Measurements from ENCODE around the gene GLB1L3. TPM values are rescaled to one million over a fixed set of nuclear protein-coding genes. Genes with fewer than 3 reads are reported as not detected.

The GLB1L3 gene
- total RNA-seq, 2 experiments from 2014 or later: 11.8 to 13.2 TPM

- H3K36me3 Mint-ChIP-seq (ENCODE audit: low read depth): peaks cover 2% of the 10 kb centered on the region
- no peaks in the 10 kb centered on the region for H3K27me3 Mint-ChIP-seq (ENCODE audit: low read depth)
- CTCF ChIA-PET: interaction anchor here (1.0 kb wide), 1 partner anchor 112 kb away, joined by 3 read pairs; no protein-coding TSS in a partner anchor
- intact Hi-C loops (cut with micrococcal nuclease): no loop called here
- DNase-seq: no peak
- H3K9me3 Mint-ChIP-seq: no peaks in the 10 kb centered on the region
- H3K4me1 Mint-ChIP-seq (ENCODE audit: low read depth): peaks cover 9% of the 10 kb centered on the region
- H3K27ac Mint-ChIP-seq: peak overlapping the region; percentile 1
- no peak overlapping the region for H3K4me3 Mint-ChIP-seq
These were observed 9.3 kb upstream of the GLB1L3 start for GRCh38 chr11:134266841-134267251.

- Mint-ChIP-seq H3K9me3 (no peaks in the 10 kb centered on the region), H3K27me3 (ENCODE audit: low read depth) (no peaks in the 10 kb centered on the region), H3K36me3 (ENCODE audit: low read depth) (peaks cover 2% of the 10 kb centered on the region), H3K4me1 (ENCODE audit: low read depth) (peaks cover 12% of the 10 kb centered on the region), H3K4me3 (no peak overlapping the region), H3K27ac (no peak overlapping the region)
- intact Hi-C loops (cut with micrococcal nuclease): no loop called here
- CTCF ChIA-PET: interaction anchor here (1.0 kb wide), 1 partner anchor 111 kb away, joined by 3 read pairs; no protein-coding TSS in a partner anchor
- no peak for DNase-seq
These were observed 8.7 kb upstream of the GLB1L3 start for GRCh38 chr11:134267461-134267860.

DNA sequence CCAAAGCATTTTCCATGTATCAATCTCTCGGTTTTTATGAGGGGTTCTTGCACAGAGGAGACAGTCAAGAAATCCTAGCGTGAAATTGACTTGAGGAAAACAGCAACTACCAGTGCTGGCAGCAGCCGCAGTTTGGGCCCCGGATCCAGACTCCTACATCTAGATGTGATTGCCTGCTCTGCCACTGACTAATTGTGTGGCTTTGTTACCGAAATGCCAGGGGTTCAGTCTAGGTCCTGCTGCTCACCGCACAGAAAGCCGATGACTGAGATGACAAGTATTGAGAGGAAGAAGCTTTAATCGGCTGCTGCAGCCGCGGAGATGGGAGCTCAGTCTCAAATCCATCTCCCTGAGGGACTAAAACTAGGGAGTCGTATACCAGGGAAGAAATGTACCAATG lies 8.2 kb upstream of the GLB1L3 start:
- Mint-ChIP-seq H3K27ac (no peak overlapping the region), H3K4me1 (ENCODE audit: low read depth) (peaks cover 16% of the 10 kb centered on the region)

GRCh38 chr11:134270250-134270714 lies 5.9 kb upstream of the GLB1L3 start:
- intact Hi-C loops (cut with micrococcal nuclease): loop anchor here (5.0 kb wide), 1 partner anchor 323 kb away; no protein-coding TSS in a partner anchor
- no peaks in the 10 kb centered on the region for H3K27me3 Mint-ChIP-seq (ENCODE audit: low read depth)

More for the DNA sequence above, 8.2 kb upstream of the GLB1L3 start:
- Mint-ChIP-seq H3K9me3 (no peaks in the 10 kb centered on the region), H3K36me3 (ENCODE audit: low read depth) (no peaks in the 10 kb centered on the region), H3K4me3 (no peak overlapping the region), H3K27me3 (ENCODE audit: low read depth) (no peaks in the 10 kb centered on the region)
- CTCF ChIA-PET: no interaction called here
- intact Hi-C loops (cut with micrococcal nuclease): no loop called here
- DNase-seq: no peak

GRCh38 chr11:134271978-134272377 lies 4.2 kb upstream of the GLB1L3 start:
- Mint-ChIP-seq H3K36me3 (ENCODE audit: low read depth) (no peaks in the 10 kb centered on the region), H3K27me3 (ENCODE audit: low read depth) (no peaks in the 10 kb centered on the region), H3K27ac (no peak overlapping the region), H3K4me1 (ENCODE audit: low read depth) (peaks cover 35% of the 10 kb centered on the region), H3K9me3 (no peaks in the 10 kb centered on the region), H3K4me3 (no peak overlapping the region)
- no peak for DNase-seq
- intact Hi-C loops (cut with micrococcal nuclease): loop anchor here (5.0 kb wide), 1 partner anchor 325 kb away; no protein-coding TSS in a partner anchor
- CTCF ChIA-PET: interaction anchor here (7.3 kb wide), 1 partner anchor 9 kb away, joined by 61 read pairs; no protein-coding TSS in a partner anchor

More at GRCh38 chr11:134270250-134270714, 5.9 kb upstream of the GLB1L3 start:
- Mint-ChIP-seq H3K27ac (peak overlapping the region; percentile 1), H3K4me1 (ENCODE audit: low read depth) (peaks cover 34% of the 10 kb centered on the region), H3K4me3 (no peak overlapping the region), H3K9me3 (no peaks in the 10 kb centered on the region), H3K36me3 (ENCODE audit: low read depth) (no peaks in the 10 kb centered on the region)
- peak; percentile 32 for DNase-seq
- CTCF ChIA-PET: interaction anchor here (0.6 to 1.3 kb wide), 4 partner anchors 13 to 296 kb away, joined by 3 to 6 read pairs (median 3); no protein-coding TSS in a partner anchor

DNA sequence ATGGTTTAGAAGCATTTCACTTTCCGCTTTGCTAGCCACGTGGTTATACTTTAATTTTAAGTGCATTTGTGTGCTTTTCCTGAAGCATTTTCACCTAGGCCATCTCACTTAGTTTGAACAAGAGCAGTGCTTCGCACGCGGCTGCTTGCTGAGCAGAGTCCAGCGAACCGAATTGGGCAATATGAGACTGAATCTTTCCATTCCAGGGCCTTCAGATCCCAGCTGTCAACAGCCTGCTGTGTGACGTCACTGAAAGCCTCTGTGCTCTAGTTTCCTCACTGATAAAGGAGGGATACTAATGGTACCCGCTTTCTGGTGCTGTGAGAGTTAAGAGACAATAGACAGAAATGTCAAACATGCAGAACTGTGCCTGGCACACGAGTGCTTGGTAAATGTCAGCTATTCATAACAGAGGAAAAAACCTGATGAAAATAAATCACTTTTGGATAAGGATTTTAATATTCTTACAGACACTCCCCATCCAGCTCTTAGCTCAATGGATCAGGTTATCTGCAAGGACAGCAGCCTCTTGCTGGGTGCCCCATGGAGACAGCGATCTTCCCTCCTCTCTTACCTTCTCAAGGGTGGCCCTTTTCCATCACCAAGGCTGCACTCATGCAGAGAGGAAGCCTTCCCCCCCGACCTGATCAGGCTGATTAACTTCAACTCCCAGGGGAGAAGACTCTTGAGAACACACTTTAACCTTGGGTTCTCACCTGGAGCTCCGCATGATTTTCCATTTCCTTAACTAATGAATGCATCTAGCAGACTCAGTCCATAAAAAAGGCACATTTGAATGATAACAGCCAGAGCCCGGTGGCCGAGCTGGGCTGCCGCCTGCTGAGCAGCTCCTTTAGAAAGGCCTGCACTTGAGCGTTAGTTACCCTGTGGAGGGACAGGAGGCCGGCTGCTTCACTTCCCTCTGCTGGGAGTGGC lies 3.5 kb upstream of the GLB1L3 start:
- H3K4me1 Mint-ChIP-seq (ENCODE audit: low read depth): peaks cover 40% of the 10 kb centered on the region
- H3K27ac Mint-ChIP-seq: peak overlapping the region; percentile 10
- intact Hi-C loops (cut with micrococcal nuclease): loop anchor here (5.0 kb wide), 1 partner anchor 325 kb away; no protein-coding TSS in a partner anchor

DNA sequence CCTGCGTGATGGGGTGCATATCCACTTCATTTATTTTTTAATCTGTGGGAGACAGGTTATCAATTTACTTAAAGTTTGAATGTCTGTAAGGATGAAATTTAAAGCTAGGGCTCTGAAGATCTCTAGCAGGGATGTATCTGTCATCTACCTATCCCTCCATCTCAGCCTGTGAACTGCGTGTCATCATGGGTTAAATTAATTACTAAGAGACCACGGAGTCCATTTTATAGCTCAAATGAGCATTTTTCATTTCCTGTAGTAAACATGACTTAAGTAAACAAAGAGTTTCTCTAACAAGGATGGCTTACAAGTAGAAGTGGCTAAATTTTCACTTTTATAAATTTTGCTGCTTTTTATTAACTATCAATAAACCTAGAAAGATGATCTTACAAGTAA lies 2.9 kb upstream of the GLB1L3 start:
- Mint-ChIP-seq H3K4me1 (ENCODE audit: low read depth) (peaks cover 40% of the 10 kb centered on the region), H3K36me3 (ENCODE audit: low read depth) (peaks cover 5% of the 10 kb centered on the region)
- intact Hi-C loops (cut with micrococcal nuclease): loop anchor here (5.0 kb wide), 1 partner anchor 326 kb away; no protein-coding TSS in a partner anchor

More for the DNA sequence above, 3.5 kb upstream of the GLB1L3 start:
- Mint-ChIP-seq H3K36me3 (ENCODE audit: low read depth) (peaks cover 3% of the 10 kb centered on the region), H3K4me3 (no peak overlapping the region), H3K9me3 (peaks cover 1% of the 10 kb centered on the region), H3K27me3 (ENCODE audit: low read depth) (peaks cover 6% of the 10 kb centered on the region)
- CTCF ChIA-PET: interaction anchor here (1.0 to 7.3 kb wide), 2 partner anchors 9 to 85 kb away, joined by 5 to 61 read pairs; no protein-coding TSS in a partner anchor
- DNase-seq: no peak

DNA sequence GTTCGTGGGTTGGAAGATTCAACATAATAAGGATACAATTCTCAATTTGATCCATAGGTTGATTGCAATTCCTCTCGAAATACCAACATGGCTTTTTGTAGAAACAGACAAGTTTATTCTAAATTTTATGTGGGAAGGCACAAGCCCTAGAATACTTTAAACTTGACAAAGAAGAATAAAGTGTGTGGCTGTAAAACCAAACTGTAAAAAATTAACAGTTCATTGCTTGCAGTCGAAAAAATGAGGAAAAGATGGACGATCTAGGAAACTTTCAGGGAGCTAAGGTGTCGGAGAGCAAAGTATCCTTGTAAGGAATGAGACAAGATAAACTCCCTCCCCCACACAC lies 1.0 kb upstream of the GLB1L3 start:
- Mint-ChIP-seq H3K27ac (peak overlapping the region; percentile 98), H3K4me3 (peak overlapping the region; percentile 95), H3K36me3 (ENCODE audit: low read depth) (peaks cover 10% of the 10 kb centered on the region), H3K4me1 (ENCODE audit: low read depth) (peaks cover 42% of the 10 kb centered on the region), H3K27me3 (ENCODE audit: low read depth) (peaks cover 6% of the 10 kb centered on the region), H3K9me3 (peaks cover 1% of the 10 kb centered on the region)
- no peak for DNase-seq
- intact Hi-C loops (cut with micrococcal nuclease): loop anchor here (1.0 kb wide), 4 partner anchors 13 to 56 kb away; partner anchors contain the start of genes ACAD8, GLB1L2, THYN1 and VPS26B
- CTCF ChIA-PET: interaction anchor here (1.7 to 7.3 kb wide), 4 partner anchors 12 to 58 kb away, joined by 4 to 61 read pairs (median 10); partner anchors contain the start of genes GLB1L2, NCAPD3 and VPS26B

More for the DNA sequence above, 2.9 kb upstream of the GLB1L3 start:
- no peak for DNase-seq
- Mint-ChIP-seq H3K27ac (no peak overlapping the region), H3K4me3 (no peak overlapping the region), H3K9me3 (peaks cover 1% of the 10 kb centered on the region), H3K27me3 (ENCODE audit: low read depth) (peaks cover 6% of the 10 kb centered on the region)
- CTCF ChIA-PET: interaction anchor here (0.7 to 7.3 kb wide), 7 partner anchors 10 to 174 kb away, joined by 3 to 61 read pairs (median 5); partner anchors contain the start of genes ACAD8, GLB1L2 and THYN1

DNA sequence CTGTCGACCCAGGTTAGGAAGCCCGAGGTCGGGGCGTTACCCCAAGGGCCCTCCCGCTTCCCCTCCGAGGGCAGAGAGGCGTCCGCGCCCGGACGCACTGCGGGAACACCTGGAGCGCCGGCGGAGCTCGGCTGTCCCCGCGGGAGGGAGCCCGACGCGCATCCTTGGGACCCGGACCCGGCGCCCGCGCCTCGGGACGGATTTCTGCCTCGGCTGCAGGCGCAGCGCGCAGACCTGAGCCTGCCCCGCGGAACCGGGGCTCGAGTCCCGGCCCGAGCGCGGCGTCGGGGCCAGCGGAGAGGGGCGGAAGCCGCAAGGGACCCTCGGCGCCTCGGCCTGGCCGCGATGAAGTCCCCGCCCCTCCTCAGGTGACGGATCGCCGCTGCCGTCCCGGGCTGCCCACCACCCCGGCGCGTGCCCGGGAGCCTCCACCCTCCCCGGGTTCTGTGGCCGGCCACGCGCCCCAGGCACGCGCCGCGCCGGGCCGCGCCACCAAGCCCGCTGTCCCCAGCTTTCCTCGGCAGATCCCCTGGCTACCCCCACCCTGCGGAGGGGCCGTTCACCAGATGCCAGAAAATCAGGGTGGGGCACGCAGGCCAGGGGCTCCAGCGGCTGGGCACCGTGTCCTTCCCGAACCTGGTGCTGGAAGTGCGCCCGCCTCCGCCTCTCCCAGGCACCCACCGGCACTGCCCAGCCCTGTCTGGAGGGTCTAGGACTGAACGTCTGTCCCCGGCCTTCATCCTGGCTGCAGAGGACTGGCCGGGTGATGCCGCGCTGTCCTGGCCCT lies 410 bp downstream of the GLB1L3 start:
- Mint-ChIP-seq H3K27ac (peak overlapping the region; percentile 98), H3K4me3 (peak overlapping the region; percentile 95), H3K36me3 (ENCODE audit: low read depth) (peaks cover 11% of the 10 kb centered on the region), H3K4me1 (ENCODE audit: low read depth) (peaks cover 34% of the 10 kb centered on the region), H3K27me3 (ENCODE audit: low read depth) (peaks cover 6% of the 10 kb centered on the region), H3K9me3 (peaks cover 1% of the 10 kb centered on the region)
- no peak for DNase-seq
- intact Hi-C loops (cut with micrococcal nuclease): no loop called here
- CTCF ChIA-PET: interaction anchor here (0.6 to 7.3 kb wide), 7 partner anchors 13 to 226 kb away, joined by 3 to 61 read pairs (median 4); partner anchors contain the start of genes ACAD8, NCAPD3 and VPS26B

DNA sequence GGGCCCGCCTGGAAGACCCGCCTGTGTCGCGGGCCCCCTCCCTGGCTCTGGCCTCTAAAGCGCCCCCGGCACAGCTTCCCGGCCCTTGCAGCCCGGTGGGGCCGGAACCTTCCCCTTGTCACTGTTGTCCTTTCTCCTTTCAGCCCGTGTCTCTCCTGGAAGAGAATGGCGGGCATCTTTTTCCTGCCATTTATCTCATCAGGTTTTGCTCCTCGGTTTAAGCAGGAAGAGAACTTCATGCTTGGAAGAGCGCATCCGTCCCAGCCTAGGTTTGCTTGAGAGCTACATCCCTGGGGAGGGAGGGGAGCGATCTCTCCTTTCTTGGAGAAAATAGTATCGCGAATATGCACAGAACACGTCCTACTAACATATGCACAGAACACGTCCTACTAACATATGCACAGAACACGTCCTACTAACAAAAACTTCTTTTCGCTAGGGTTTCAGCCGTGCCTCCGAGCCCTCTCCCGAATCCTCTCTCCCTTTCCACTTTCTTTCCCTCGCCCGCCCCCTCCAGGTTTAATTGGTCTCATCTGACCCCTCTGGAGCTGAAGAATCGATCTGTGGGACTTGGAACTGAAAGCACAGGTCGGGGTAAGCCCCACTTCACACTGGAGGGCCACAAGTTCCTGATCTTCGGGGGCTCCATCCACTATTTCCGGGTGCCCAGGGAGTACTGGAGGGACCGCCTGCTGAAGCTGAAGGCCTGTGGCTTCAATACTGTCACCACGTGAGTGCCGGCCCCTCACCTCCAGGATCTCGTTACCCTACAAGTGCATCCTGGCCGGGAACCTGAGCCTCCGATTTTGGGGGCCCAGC lies 1.2 kb downstream of the GLB1L3 start:
- intact Hi-C loops (cut with micrococcal nuclease): no loop called here
- H3K36me3 Mint-ChIP-seq (ENCODE audit: low read depth): peaks cover 11% of the 10 kb centered on the region
- CTCF ChIA-PET: interaction anchor here (7.3 kb wide), 1 partner anchor 14 kb away, joined by 61 read pairs; no protein-coding TSS in a partner anchor
- DNase-seq: no peak
- H3K9me3 Mint-ChIP-seq: peaks cover 1% of the 10 kb centered on the region
- H3K27ac Mint-ChIP-seq: peak overlapping the region; percentile 53
- H3K27me3 Mint-ChIP-seq (ENCODE audit: low read depth): peaks cover 6% of the 10 kb centered on the region
- peak overlapping the region; percentile 81 for H3K4me3 Mint-ChIP-seq
- H3K4me1 Mint-ChIP-seq (ENCODE audit: low read depth): peaks cover 32% of the 10 kb centered on the region

GRCh38 chr11:134278356-134278755 lies 2.2 kb downstream of the GLB1L3 start:
- Mint-ChIP-seq H3K27ac (no peak overlapping the region), H3K9me3 (peaks cover 1% of the 10 kb centered on the region), H3K4me3 (no peak overlapping the region), H3K36me3 (ENCODE audit: low read depth) (peaks cover 11% of the 10 kb centered on the region), H3K27me3 (ENCODE audit: low read depth) (peaks cover 6% of the 10 kb centered on the region), H3K4me1 (ENCODE audit: low read depth) (peaks cover 24% of the 10 kb centered on the region)
- intact Hi-C loops (cut with micrococcal nuclease): no loop called here
- CTCF ChIA-PET: interaction anchor here (7.3 kb wide), 1 partner anchor 15 kb away, joined by 61 read pairs; no protein-coding TSS in a partner anchor
- no peak for DNase-seq

Data from activated naive CD4-positive, alpha-beta T cell treated with anti-CD3 and anti-CD28 coated beads for 36 hours (primary cell).